GF-D8 (cell line): ENCODE data around the gene GNB4.

Source experiments
- DNase-seq: peaks from one replicate; lab custom pipeline; 2025; lab: John Stamatoyannopoulos, UW

GNB4 gene

GRCh38 chr3:179451265-179452175 lies at the start of gene GNB4:
Gene GNB4 (minus strand): TSS chr3:179451470. CDS start chr3:179426200, 25,270 bp downstream.
- peak; percentile 84 for DNase-seq

GRCh38 chr3:179495483-179495882 lies 44.2 kb upstream of the GNB4 start:
- no peak for DNase-seq

- no peak for DNase-seq
Measured at GRCh38 chr3:179493260-179493659, 42.0 kb upstream of the GNB4 start.

- DNase-seq = no peak
Measured at GRCh38 chr3:179488213-179488612, 36.9 kb upstream of the GNB4 start.

GRCh38 chr3:179486806-179487205 lies 35.5 kb upstream of the GNB4 start:
- no peak for DNase-seq

GRCh38 chr3:179482857-179483256 lies 31.6 kb upstream of the GNB4 start:
- DNase-seq = no peak

- DNase-seq = no peak
Measured at GRCh38 chr3:179476215-179476614, 24.9 kb upstream of the GNB4 start.

- no peak for DNase-seq
Measured at GRCh38 chr3:179474480-179474879, 23.2 kb upstream of the GNB4 start.

GRCh38 chr3:179473565-179473964 lies 22.3 kb upstream of the GNB4 start:
- DNase-seq = peak; percentile 23

GRCh38 chr3:179464323-179465092 lies 13.2 kb upstream of the GNB4 start:
- DNase-seq = peak; percentile 92

- DNase-seq = peak; percentile 56
Measured at GRCh38 chr3:179463319-179463718, 12.0 kb upstream of the GNB4 start.

- DNase-seq = no peak
Measured at GRCh38 chr3:179460260-179460659, 9.0 kb upstream of the GNB4 start.

GRCh38 chr3:179455954-179456353 lies 4.7 kb upstream of the GNB4 start:
- no peak for DNase-seq

GRCh38 chr3:179454887-179455286 lies 3.6 kb upstream of the GNB4 start:
- DNase-seq = no peak

GRCh38 chr3:179453967-179454366 lies 2.7 kb upstream of the GNB4 start:
- no peak for DNase-seq

- DNase-seq = no peak
Measured at GRCh38 chr3:179452872-179453271, 1.6 kb upstream of the GNB4 start.

- peak; percentile 49 for DNase-seq
Measured at GRCh38 chr3:179452176-179452564, 900 bp upstream of the GNB4 start.

GRCh38 chr3:179450901-179451264 lies 387 bp downstream of the GNB4 start:
- DNase-seq = no peak

- no peak for DNase-seq
Measured at GRCh38 chr3:179450261-179450701, 989 bp downstream of the GNB4 start.

- no peak for DNase-seq
Measured at GRCh38 chr3:179449636-179450035, 1.6 kb downstream of the GNB4 start.

- DNase-seq = no peak
Measured at GRCh38 chr3:179447251-179447650, 4.0 kb downstream of the GNB4 start.

GRCh38 chr3:179446501-179446900 lies 4.8 kb downstream of the GNB4 start:
- DNase-seq = peak; percentile 13

GRCh38 chr3:179438841-179439240 lies 12.4 kb downstream of the GNB4 start:
- DNase-seq = no peak
